Parathyroid adenoma (tissue), 2 donors: ENCODE measurements around the gene DUSP7.

Experiments used
- H2AFZ ChIP-seq: fragments of 300-600 bp; sonication (generic); one replicate; pipeline ENCODE4 v1.7.0; 2017; ENCODE audit warnings: antibody characterized with exemption, mild to moderate bottlenecking
- H3K27ac ChIP-seq: fragments of 300-600 bp; sonication (generic); one replicate; pipeline ENCODE4 v1.7.0; 2017
- H3K27me3 ChIP-seq: fragments of 300-600 bp; sonication (generic); one replicate; pipeline ENCODE4 v1.7.0; 2017; ENCODE audit warnings: low read length; ENCODE audit not compliant: control insufficient read depth, insufficient read depth
- H3K36me3 ChIP-seq: fragments of 300-600 bp; sonication (generic); one replicate; pipeline ENCODE4 v1.7.0; 2017; ENCODE audit warnings: low read length; ENCODE audit not compliant: control insufficient read depth, insufficient read depth
- H3K4me1 ChIP-seq: fragments of 300-600 bp; sonication (generic); one replicate; pipeline ENCODE4 v1.7.0; 2017; ENCODE audit warnings: control low read depth
- H3K4me2 ChIP-seq: fragments of 300-600 bp; sonication (generic); one replicate; pipeline ENCODE4 v1.7.0; 2017; ENCODE audit warnings: low read length
- H3K4me3 ChIP-seq: fragments of 300-600 bp; sonication (generic); one replicate; pipeline ENCODE4 v1.7.0; 2017; ENCODE audit warnings: low read depth, low read length
- H3K79me2 ChIP-seq: fragments of 300-600 bp; sonication (generic); one replicate; pipeline ENCODE4 v1.7.0; 2017; ENCODE audit warnings: control low read depth
- H3K9ac ChIP-seq: fragments of 300-600 bp; sonication (generic); one replicate; pipeline ENCODE4 v1.7.0; 2017; ENCODE audit warnings: mild to moderate bottlenecking
- H3K9me3 ChIP-seq: fragments of 300-600 bp; sonication (generic); one replicate; pipeline ENCODE4 v1.7.0; 2017; ENCODE audit warnings: low read length; ENCODE audit not compliant: control insufficient read depth
- CTCF ChIP-seq: fragments of 300-600 bp; sonication (generic); IDR thresholded peaks from one replicate; pipeline ENCODE4 v1.7.0; 2017; ENCODE audit warnings: antibody characterized with exemption, mild to moderate bottlenecking
- donor health status: primary hyperparathyroidism.

The DUSP7 gene

GRCh38 chr3:52061121-52061910, 4.9 kb upstream of the DUSP7 start:
- Histone ChIP-seq H3K79me2 (peaks cover 4% of the 10 kb centered on the region), H3K4me1 (peaks cover 4% of the 10 kb centered on the region), H3K4me3 (no peak overlapping the region), H3K4me2 (no peak overlapping the region), H3K27me3 (no peaks in the 10 kb centered on the region), H3K9me3 (no peaks in the 10 kb centered on the region), H3K36me3 (no peaks in the 10 kb centered on the region), H3K9ac (no peak overlapping the region), H3K27ac (no peak overlapping the region), H2AFZ (no peak overlapping the region)
- no peak for TF ChIP-seq CTCF

- Histone ChIP-seq H2AFZ (no peak overlapping the region), H3K4me1 (peaks cover 4% of the 10 kb centered on the region), H3K79me2 (peaks cover 4% of the 10 kb centered on the region), H3K36me3 (no peaks in the 10 kb centered on the region), H3K4me3 (no peak overlapping the region), H3K4me2 (no peak overlapping the region), H3K9me3 (no peaks in the 10 kb centered on the region), H3K9ac (no peak overlapping the region), H3K27me3 (no peaks in the 10 kb centered on the region), H3K27ac (no peak overlapping the region)
- no peak for TF ChIP-seq CTCF
These were observed 3.4 kb upstream of the DUSP7 start for GRCh38 chr3:52059781-52060180.

GRCh38 chr3:52057812-52058495, 1.6 kb upstream of the DUSP7 start:
- H3K9me3 ChIP-seq = no peaks in the 10 kb centered on the region
- no peak overlapping the region for H3K9ac ChIP-seq
- H2AFZ ChIP-seq = peak overlapping the region; percentile 98
- H3K27ac ChIP-seq = peak overlapping the region; percentile 55
- H3K36me3 ChIP-seq = no peaks in the 10 kb centered on the region
- peak overlapping the region; percentile 29 for H3K4me3 ChIP-seq
- TF ChIP-seq CTCF = no peak
- peak overlapping the region; percentile 61 for H3K4me2 ChIP-seq
- no peaks in the 10 kb centered on the region for H3K27me3 ChIP-seq
- H3K4me1 ChIP-seq = peaks cover 4% of the 10 kb centered on the region
- H3K79me2 ChIP-seq = peaks cover 4% of the 10 kb centered on the region

- no peak for TF ChIP-seq CTCF
- Histone ChIP-seq H3K79me2 (peaks cover 4% of the 10 kb centered on the region), H2AFZ (peak overlapping the region; percentile 98), H3K36me3 (no peaks in the 10 kb centered on the region), H3K27ac (peak overlapping the region; percentile 90), H3K9ac (peak overlapping the region; percentile 28), H3K4me2 (peak overlapping the region; percentile 98), H3K27me3 (no peaks in the 10 kb centered on the region), H3K9me3 (no peaks in the 10 kb centered on the region), H3K4me1 (peaks cover 4% of the 10 kb centered on the region), H3K4me3 (peak overlapping the region; percentile 69)
These were observed 819 bp upstream of the DUSP7 start for GRCh38 chr3:52056968-52057811.
